DLD1 (cell line): Measurements from ENCODE around the gene ANKLE1.
"Not testable (repeated sequence)": the region's sequence is repeated elsewhere in the genome, so short reads cannot be mapped to it uniquely, and the experiment has no call there.

ENCODE experiments used
- in situ Hi-C: cut with HindIII; loops from 2 replicates; pipeline ENCODE4 v1.10.0; 2017; ENCODE audit warnings: low sequenced_read_pairs

ANKLE1 gene

GRCh38 chr19:17246681-17247425, 34.8 kb upstream of the ANKLE1 start:
- in situ Hi-C loops = no loop called here

DNA sequence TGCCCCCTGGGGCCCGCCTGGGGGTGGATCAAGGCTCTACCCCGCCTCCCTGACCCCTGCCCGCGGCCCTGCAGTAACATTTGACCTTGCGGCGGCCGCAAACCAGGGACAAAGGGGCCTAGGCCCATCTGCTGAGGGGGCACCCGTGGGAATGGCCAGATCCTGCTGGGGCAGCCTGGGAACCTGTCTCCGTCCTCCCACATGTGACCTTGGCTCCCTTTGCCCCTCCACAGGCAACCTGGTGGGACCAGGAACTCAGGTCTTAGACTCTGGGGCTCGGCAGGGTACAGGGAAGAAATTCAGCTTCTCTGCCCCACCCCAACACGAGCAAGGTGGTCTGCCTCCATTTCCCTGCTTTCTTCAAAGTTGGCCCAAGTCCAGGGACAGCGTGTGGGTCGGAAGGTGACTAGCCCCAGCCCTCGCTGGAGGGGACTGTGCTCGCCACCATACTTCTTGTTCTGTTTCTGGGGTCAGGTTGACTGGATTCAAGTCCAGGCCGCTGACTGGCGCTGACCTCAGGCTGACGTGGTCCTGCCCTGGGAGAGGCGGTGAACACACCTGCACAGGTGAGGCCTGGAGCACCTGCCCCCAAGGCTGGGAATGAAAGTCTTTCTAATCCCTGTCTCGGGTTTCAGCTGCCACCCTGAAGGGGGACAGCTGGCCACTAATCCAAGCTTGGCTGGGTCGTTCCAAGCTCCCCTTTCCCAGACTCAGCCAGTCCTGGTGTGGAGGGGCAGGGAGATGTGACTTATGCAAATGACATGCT, 33.5 kb upstream of the ANKLE1 start:
- in situ Hi-C loops = no loop called here

DNA sequence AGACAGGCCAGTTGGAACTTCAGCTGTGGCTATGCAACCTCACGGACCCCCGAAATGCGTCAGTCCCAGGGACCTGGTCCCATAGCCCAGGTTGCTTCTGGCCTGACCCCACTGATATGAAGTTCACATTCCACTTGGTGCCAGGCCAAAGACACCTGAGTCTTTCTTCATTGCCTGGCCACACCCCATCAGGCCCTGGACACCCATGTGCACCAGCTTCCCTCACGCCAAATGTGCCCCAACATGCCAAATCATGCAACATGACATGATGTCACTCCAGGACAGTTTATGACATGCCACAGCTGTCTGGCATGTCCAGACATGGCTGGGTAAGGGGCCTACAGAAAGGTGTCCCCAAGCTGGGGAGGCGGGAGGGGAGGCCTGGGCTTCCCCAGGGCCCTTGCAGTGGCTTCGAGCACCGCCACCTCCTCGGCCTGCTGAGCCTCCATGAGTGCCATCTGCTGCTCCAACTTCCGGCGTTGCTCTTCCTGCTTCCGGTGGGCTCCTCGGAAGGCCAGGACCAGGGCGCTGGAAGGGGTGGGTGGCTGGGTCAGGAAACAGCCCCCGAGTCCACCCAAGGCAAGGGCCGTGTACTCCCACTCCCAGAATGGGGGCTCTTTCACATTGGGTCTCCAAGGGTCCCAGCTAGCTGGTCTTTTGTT, 31.7 kb upstream of the ANKLE1 start:
- in situ Hi-C loops = no loop called here

- in situ Hi-C loops = no loop called here
Observed at GRCh38 chr19:17254636-17255035, 27.1 kb upstream of the ANKLE1 start.

DNA sequence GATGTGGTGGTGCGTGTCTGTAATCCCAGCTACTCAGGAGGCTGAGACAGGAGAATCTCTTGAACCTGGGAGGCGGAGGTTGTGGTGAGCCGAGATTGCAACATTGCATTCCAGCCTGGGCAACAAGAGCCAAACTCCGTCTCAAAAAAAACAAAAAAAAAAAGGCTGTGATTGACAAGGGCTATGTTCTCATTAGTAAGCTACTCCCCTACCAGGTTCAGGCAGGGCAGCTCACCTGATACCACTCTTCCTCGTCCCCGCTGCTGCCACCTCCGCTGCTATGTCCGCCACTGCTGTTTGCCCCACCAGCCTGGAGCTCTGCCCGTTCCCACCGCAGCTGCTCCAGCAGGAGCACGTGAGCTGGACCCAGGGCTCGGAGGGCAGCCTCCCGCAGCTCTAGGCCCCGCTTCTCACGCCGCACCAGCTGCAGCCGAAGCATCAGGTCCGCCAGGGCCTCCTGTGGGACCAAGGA, 26.5 kb upstream of the ANKLE1 start:
- in situ Hi-C loops = no loop called here

DNA sequence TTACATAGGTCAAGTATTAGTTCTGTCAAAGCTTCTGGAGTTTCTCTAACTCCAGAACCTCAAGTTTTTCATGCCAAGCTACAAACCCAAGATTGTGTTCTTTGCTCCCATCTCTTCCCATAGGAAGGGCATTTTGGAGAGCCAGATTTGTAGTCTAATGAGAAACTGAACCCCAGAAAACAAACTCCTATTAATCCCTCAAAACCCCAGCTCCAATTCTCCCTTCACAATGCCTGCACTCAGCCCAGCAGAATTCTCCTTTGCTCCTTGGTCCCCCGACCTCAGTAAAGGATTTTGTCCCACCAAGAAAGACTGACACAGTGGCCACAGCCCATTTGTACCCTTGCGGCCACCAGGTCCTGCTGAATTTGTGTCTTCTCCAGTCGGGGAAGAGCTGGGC, 25.6 kb upstream of the ANKLE1 start:
- in situ Hi-C loops = no loop called here

DNA sequence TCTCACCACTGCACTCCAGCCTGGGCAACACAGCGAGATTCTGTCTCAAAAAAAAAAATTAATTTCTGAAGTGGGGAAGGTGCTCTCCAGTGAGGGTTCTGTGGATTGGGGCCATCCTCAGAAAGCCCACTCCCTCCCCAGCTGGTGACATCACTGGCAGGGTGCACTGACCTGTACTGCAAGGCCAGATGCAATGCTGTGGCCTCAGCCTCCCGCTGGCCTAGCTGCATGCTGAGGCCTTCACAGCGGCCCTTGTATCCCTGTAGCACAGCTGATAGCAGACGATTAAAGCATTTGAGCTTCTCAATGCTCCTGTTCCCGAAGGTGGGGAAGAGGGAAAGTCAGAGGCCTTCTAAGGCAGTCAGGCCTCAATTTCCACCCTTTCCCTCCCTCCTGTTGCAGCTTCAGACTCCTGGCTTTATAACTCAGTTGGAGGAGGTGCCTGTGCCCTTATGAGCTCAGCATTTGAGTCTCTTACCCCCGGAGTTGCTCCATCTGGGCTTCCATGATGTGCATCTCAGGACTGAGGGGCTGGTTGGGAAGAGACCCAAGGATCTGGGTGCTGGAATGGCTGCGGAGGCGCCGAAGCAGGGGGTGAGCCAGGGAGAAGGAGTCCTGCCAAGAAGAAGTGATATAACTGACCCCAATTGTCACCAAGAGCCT, 22.5 kb upstream of the ANKLE1 start:
- in situ Hi-C loops = no loop called here

GRCh38 chr19:17259934-17260333, 21.8 kb upstream of the ANKLE1 start:
- in situ Hi-C loops = no loop called here

DNA sequence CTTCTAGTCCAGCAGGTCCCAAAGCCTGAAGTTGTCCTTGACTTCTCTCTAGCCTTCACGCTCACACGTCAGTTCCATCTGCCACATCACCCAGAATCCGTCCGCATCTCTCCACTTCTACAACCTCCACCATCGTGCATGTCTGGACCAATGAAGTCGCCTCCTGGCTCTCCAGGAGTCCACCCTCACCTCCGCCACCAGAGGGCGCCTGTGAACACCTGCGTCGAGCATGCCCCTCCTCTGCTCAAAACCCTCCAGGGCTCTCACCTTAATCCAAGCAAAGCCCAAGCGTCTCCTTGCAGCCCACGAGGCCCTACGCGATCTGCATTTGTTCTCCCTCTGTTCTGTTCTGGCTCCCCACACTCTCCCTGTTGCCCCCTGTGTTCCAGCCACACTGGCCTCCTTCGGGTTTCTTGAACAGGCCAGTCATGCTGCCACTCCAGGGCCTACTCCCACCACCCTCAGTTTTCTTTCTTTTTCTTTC, 20.8 kb upstream of the ANKLE1 start:
- in situ Hi-C loops = no loop called here

DNA sequence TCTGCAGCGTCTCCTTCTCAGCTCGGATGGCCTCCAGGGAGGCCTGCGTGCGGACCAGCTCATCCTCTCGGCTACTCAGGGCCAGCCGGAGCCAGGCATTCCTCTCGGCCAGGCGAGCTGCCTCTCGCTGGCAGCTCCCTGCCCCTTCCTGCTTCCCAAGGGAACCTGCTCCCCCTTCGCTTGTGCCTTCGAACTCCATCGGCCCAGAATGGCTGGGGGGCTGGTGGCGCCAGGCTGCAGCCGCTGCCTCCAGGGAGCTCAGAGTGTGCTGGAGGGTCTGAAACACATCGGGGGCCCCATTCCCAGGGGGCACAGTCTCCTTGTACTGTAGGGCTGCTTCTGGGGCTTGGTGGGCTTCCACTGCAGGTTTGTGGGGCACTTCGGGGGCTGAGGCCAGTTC, 19.1 kb upstream of the ANKLE1 start:
- in situ Hi-C loops = no loop called here

DNA sequence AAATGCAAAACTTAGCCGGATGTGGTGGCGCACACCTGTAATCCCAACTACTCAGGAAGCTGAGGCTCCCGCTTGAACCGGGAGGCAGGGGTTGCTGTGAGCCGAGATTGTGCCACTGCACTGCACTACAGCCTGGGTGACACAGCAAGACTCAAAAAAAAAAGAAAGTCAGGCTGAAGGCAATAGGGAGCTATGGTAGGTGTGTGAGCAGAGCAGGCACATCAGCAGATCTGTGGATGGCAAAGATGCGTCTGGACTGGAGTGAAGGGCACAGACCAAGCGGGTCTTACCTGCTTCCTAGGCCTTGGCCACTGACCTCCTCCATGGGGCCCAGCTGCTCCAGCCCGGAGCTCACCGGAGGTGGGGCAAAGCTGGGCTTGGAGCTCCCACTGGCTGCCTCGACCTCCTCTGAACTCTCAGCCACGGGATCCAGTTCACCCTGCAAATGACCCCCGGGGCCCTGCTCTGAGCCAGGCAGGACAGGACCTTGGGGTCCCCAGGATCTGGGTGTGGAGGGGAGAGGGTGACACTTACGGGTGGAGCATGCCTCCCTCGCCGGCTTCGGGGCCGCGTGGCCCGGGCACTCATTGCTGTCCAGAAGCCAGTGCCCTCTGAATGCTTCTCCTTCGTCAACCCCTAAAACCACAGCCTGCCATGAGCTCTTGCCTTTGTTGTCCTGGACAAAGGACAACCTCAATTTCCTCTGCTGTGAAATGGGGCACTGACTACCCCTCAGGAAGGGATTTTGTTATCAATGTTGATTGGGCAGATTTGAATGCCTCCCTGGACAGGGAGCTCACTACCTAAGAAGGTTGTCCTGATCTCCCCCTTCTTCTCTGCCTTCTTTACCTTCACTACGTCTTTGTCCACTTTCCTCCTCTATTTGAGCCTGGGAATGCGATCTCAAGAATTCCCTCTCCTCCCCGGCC, 17.7 kb upstream of the ANKLE1 start:
- in situ Hi-C loops = no loop called here

- in situ Hi-C loops = no loop called here
Observed at GRCh38 chr19:17264641-17264979, 17.1 kb upstream of the ANKLE1 start, which contains the start of gene USHBP1. Gene USHBP1, minus strand, starts transcription at chr19:17264745. Its CDS starts 446 bp downstream, at chr19:17264299.

- in situ Hi-C loops = no loop called here
Observed at GRCh38 chr19:17266026-17266425, 15.7 kb upstream of the ANKLE1 start.

GRCh38 chr19:17266589-17266974, 15.1 kb upstream of the ANKLE1 start:
- in situ Hi-C loops = no loop called here

DNA sequence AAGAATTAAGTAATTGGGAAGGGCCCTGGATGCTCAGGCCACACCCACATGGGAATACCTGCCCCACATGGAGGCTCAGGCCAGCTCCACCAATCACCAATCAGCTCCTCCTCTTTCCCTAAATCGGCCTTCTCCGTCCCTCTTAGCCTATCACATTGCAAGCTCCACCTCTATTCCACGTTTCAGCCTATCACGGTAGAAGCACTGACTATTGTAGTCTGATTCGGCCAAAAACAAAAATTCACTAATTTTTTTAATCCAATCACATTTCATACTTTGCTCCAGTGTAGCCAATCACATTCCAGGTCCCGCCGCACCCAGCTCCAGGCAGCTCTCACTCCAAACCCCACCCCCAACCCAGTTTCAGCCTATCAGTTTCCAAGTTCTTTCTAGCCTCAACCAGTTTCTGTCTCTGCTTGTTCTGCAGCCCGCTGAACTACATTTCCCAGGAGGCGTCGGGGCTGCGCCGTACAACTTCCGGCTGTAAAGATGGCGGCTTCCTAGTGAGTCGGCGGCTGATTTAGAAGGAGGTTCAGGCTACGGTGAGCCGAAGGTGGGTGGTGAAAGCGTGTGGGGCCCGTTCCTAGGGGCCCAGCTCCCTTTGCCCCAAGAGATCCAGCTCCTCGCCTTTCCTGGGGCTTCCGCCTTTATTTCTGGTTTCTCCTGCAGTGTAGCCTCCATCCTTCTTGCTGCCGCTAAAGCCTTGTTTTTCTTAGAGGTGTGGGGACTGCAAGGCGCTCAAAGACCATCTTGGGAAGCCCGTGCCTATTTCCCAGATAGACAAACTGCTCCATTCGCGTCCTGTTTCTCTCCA, 14.5 kb upstream of the ANKLE1 start, which contains the start of gene BABAM1:
Gene BABAM1, plus strand, starts transcription at position 469 of the 814 bp plus-strand sequence. CDS start 1,364 bp downstream, outside the sequence.
- in situ Hi-C loops = no loop called here

GRCh38 chr19:17268754-17269153, 12.9 kb upstream of the ANKLE1 start:
- in situ Hi-C loops = no loop called here

GRCh38 chr19:17274892-17275291, 6.8 kb upstream of the ANKLE1 start:
- in situ Hi-C loops = not testable (repeated sequence)

DNA sequence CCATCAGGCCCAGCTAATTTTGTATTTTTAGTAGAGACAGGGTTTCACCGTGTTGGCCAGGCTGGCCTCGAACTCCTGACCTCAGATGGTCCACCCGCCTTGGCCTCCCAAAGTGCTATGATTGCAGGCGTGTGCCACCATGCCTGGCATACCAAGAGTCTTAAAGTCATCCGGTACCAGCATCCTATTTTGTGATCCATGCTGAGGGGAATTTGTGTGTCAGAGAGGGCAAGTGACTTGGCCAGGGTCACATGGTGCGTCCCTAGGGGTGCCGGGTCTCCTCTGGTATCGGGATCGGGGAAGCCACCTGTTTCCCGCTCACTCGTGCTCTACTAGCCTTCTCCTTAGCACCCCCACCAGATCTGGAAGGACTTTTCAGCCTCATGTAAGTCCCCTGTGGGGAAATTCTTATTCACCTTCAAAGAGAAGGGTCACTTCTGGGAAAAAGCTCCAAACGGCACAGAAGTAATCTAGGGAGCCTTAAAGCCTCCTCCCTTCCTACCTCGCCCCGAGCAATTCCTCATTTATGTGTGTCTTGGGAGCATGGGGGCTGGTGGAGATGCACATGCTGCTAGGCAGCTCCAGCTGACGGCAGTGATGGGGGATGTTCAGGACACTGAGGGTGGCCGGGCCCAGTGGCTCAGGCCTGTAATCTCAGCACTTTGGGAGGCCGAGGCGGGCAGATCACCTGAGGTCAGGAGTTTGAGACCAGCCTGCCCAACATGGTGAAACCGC, 6.1 kb upstream of the ANKLE1 start:
- in situ Hi-C loops = no loop called here
